T-cell (primary cell): ENCODE measurements around the gene ABCG1. TPM values are rescaled to one million over a fixed set of nuclear protein-coding genes. Genes with fewer than 3 reads are reported as not detected.

ENCODE experiments used
- ATAC-seq, 4 experiments: fragments of 200-7000 bp in 3 of 4; fragments of 150-1000 bp in 1 of 4; cut with Tn5 transposase; replicated peaks in 1 of 4; 1 replicate in 3 of 4; 2 replicates in 1 of 4; pipeline ENCODE4 v1.10.0; 2021; ENCODE audit warnings: moderate library complexity in 3 of 4, mild to moderate bottlenecking in 2 of 4, moderate number of reproducible peaks in 1 of 4
- CTCF ChIA-PET, 2 donors: fragments of 300-600 bp; sonication (Branson Sonifier 250); formaldehyde crosslinking; loops; one replicate each; lab custom pipeline; 2022; ENCODE audit warnings: antibody characterized with exemption in 2 of 2; lab: Charles Lee
- POLR2A ChIA-PET, 2 donors: fragments of 300-600 bp; sonication (Branson Sonifier 250); formaldehyde crosslinking; loops; one replicate each; lab custom pipeline; 2022; ENCODE audit warnings: antibody characterized with exemption in 2 of 2; lab: Charles Lee
- DNase-seq, 35 experiments: peaks; one replicate each; pipeline versions ENCODE4 v3.0.0 to v3.0.0-alpha.2; 2013 to 2023
- H3K27ac ChIP-seq: one replicate; pipeline ENCODE4 v1.5.1; 2013; ENCODE audit warnings: low read length
- H3K27me3 ChIP-seq, 2 experiments: replicated peaks in 1 of 2; 1 replicate in 1 of 2; 2 replicates in 1 of 2; pipeline versions ENCODE4 v1.6.1 to v1.7.0; 2013; ENCODE audit warnings: low read length in 1 of 2, mixed read lengths in 1 of 2; ENCODE audit not compliant: control insufficient read depth in 2 of 2, insufficient read depth in 2 of 2; ENCODE audit errors: extremely low read depth in 1 of 2
- H3K36me3 ChIP-seq, 2 donors: 1 replicate in 1 of 2; 2 replicates in 1 of 2; pipeline versions ENCODE4 v1.6.1 to v1.7.0; 2013; ENCODE audit warnings: low read length in 1 of 2; ENCODE audit not compliant: control insufficient read depth in 2 of 2, insufficient read depth in 1 of 2; ENCODE audit errors: extremely low read depth in 1 of 2
- H3K4me1 ChIP-seq, 2 experiments: 1 replicate in 1 of 2; 2 replicates in 1 of 2; pipeline versions ENCODE4 v1.6.1 to v1.7.0; 2013; ENCODE audit warnings: low read length in 2 of 2, mixed read lengths in 1 of 2; ENCODE audit not compliant: insufficient read depth in 2 of 2, control insufficient read depth in 1 of 2; ENCODE audit errors: extremely low read depth in 1 of 2
- H3K4me3 ChIP-seq, 2 donors: 1 replicate in 1 of 2; 2 replicates in 1 of 2; pipeline versions ENCODE4 v1.5.1 to v1.7.0; 2013; ENCODE audit warnings: mild to moderate bottlenecking in 2 of 2, low read length in 1 of 2, moderate library complexity in 1 of 2; ENCODE audit not compliant: control insufficient read depth in 1 of 2; ENCODE audit errors: extremely low read depth in 1 of 2
- H3K9me3 ChIP-seq: 2 replicates; pipeline ENCODE4 v1.7.0; 2013
- H3K27ac Mint-ChIP-seq, 2 donors: one replicate each; pipeline ENCODE4 v1.8.0; 2020 to 2021; ENCODE audit warnings: mild to moderate bottlenecking in 2 of 2, mixed read lengths in 2 of 2
- H3K27me3 Mint-ChIP-seq, 2 donors: one replicate each; pipeline ENCODE4 v1.8.0; 2021 to 2022; ENCODE audit warnings: mixed read lengths in 2 of 2
- H3K36me3 Mint-ChIP-seq: one replicate; pipeline ENCODE4 v1.8.0; 2021; ENCODE audit warnings: mixed read lengths
- H3K4me1 Mint-ChIP-seq, 3 donors: one replicate each; pipeline ENCODE4 v1.8.0; 2020 to 2022; ENCODE audit warnings: mixed read lengths in 3 of 3, mild to moderate bottlenecking in 1 of 3
- H3K4me3 Mint-ChIP-seq, 3 donors: one replicate each; pipeline ENCODE4 v1.8.0; 2020 to 2022; ENCODE audit warnings: mild to moderate bottlenecking in 3 of 3, mixed read lengths in 3 of 3, moderate library complexity in 3 of 3
- H3K9me3 Mint-ChIP-seq, 3 donors: one replicate each; pipeline ENCODE4 v1.8.0; 2020 to 2022; ENCODE audit warnings: mixed read lengths in 3 of 3
- WGBS: methylation state at CpG from one replicate; pipeline ENCODE4 v1.1.5; 2013; ENCODE audit warnings: missing lambda C conversion rate; ENCODE audit not compliant: insufficient coverage; 5-methylcytosine and 5-hydroxymethylcytosine counted together
- total RNA-seq, 35 experiments: library from RNA in 6 of 35; stranded (reverse) in 6 of 35; fragments of 120-200 nt in 1 of 35; gene quantifications; one replicate each; pipeline versions ENCODE4 v1.2.1 to v1.2.4 and lab custom pipeline; 2013 to 2026

The ABCG1 gene
- total RNA-seq, 5 donors from 2014 or later (not counting 1 experiment from before 2014, with no cell fraction given), result 4.1 to 51.1 (median 6.2) TPM

- DNase-seq (peak; percentile 62 to 89 (median 80)), ATAC-seq (peak; percentile 81 to 94 (median 92))
- Histone ChIP-seq H3K27me3 (no peaks in the 10 kb centered on the region), H3K4me1 (peaks cover 0 to 25% of the 10 kb centered on the region in 2 experiments), H3K9me3 (no peaks in the 10 kb centered on the region), H3K27ac (no peak overlapping the region), H3K4me3 (no peak overlapping the region), H3K36me3 (peaks cover 0 to 9% of the 10 kb centered on the region in 2 donors)
- Mint-ChIP-seq H3K27me3 (no peaks in the 10 kb centered on the region), H3K9me3 (no peaks in the 10 kb centered on the region), H3K4me3 (no peak overlapping the region), H3K36me3 (peaks cover 3% of the 10 kb centered on the region), H3K27ac (peak overlapping the region in 1 of 2 donors; percentile 41), H3K4me1 (peaks cover 33 to 42% (median 37%) of the 10 kb centered on the region in 3 donors)
- 19% methylated on average over 3 of the region's 4 CpGs for WGBS
- ChIA-PET CTCF (interaction anchor here (0.5 to 2.7 kb wide), 36 partner anchors 10 to 575 kb away, joined by 3 to 32 read pairs (median 4); no protein-coding TSS in a partner anchor), POLR2A (interaction anchor here (0.7 to 1.4 kb wide), 4 partner anchors 20 to 110 kb away, joined by 3 to 7 read pairs (median 3); no protein-coding TSS in a partner anchor)
These were observed 39.4 kb downstream of the ABCG1 start for GRCh38 chr21:42258150-42258884.

- CTCF ChIA-PET, result interaction anchor here (0.5 to 2.7 kb wide), 35 partner anchors 11 to 574 kb away, joined by 3 to 32 read pairs (median 4); no protein-coding TSS in a partner anchor
- Histone ChIP-seq H3K4me1 (peaks cover 0 to 19% of the 10 kb centered on the region in 2 experiments), H3K9me3 (no peaks in the 10 kb centered on the region), H3K27me3 (no peaks in the 10 kb centered on the region), H3K27ac (no peak overlapping the region), H3K36me3 (peaks cover 0 to 9% of the 10 kb centered on the region in 2 donors), H3K4me3 (no peak overlapping the region)
- WGBS, result 87% methylated on average over 7 of the region's 9 CpGs
- POLR2A ChIA-PET, result interaction anchor here (0.7 to 1.4 kb wide), 5 partner anchors 21 to 111 kb away, joined by 3 to 7 read pairs (median 3); no protein-coding TSS in a partner anchor
- Mint-ChIP-seq H3K4me1 (peaks cover 31 to 40% (median 35%) of the 10 kb centered on the region in 3 donors), H3K4me3 (no peak overlapping the region), H3K36me3 (peaks cover 3% of the 10 kb centered on the region), H3K27ac (no peak overlapping the region), H3K27me3 (no peaks in the 10 kb centered on the region), H3K9me3 (no peaks in the 10 kb centered on the region)
- ATAC-seq (no peak), DNase-seq (no peak)
These were observed 40.0 kb downstream of the ABCG1 start for GRCh38 chr21:42258885-42259407.

- Mint-ChIP-seq H3K27me3 (no peaks in the 10 kb centered on the region), H3K36me3 (peaks cover 9% of the 10 kb centered on the region), H3K27ac (no peak overlapping the region), H3K4me3 (no peak overlapping the region), H3K9me3 (no peaks in the 10 kb centered on the region), H3K4me1 (peaks cover 24 to 34% (median 32%) of the 10 kb centered on the region in 3 donors)
- H3K9me3 ChIP-seq, result no peaks in the 10 kb centered on the region
- ChIA-PET POLR2A (interaction anchor here in 1 of 2 donors (0.6 kb wide), 1 partner anchor 19 kb away, joined by 3 read pairs; no protein-coding TSS in a partner anchor), CTCF (interaction anchor here (0.7 to 2.7 kb wide), 9 partner anchors 9 to 117 kb away, joined by 3 to 32 read pairs (median 8); no protein-coding TSS in a partner anchor)
- peaks cover 0 to 11% of the 10 kb centered on the region in 2 donors for H3K36me3 ChIP-seq
- DNase-seq (no peak), ATAC-seq (no peak)
- H3K27me3 ChIP-seq, result no peaks in the 10 kb centered on the region
- WGBS, result 98% methylated on average over 6 of the region's 10 CpGs
- H3K4me1 ChIP-seq, result peaks cover 0 to 11% of the 10 kb centered on the region in 2 experiments
- H3K27ac ChIP-seq, result no peak overlapping the region
- H3K4me3 ChIP-seq, result no peak overlapping the region
These were observed 41.2 kb downstream of the ABCG1 start for GRCh38 chr21:42260121-42260520.

- peaks cover 20 to 38% (median 34%) of the 10 kb centered on the region in 3 donors for H3K4me1 Mint-ChIP-seq
- DNase-seq (no peak), ATAC-seq (no peak)
- H3K27me3 ChIP-seq, result no peaks in the 10 kb centered on the region
- ChIA-PET POLR2A (no interaction called here), CTCF (interaction anchor here in 1 of 2 donors (1.0 kb wide), 1 partner anchor 98 kb away, joined by 5 read pairs; no protein-coding TSS in a partner anchor)
- 81% methylated on average over 6 of the region's 7 CpGs for WGBS
- H3K36me3 ChIP-seq, result peaks cover 0 to 11% of the 10 kb centered on the region in 2 donors
- H3K9me3 ChIP-seq, result no peaks in the 10 kb centered on the region
- H3K27ac Mint-ChIP-seq, result no peak overlapping the region
- peaks cover 11% of the 10 kb centered on the region for H3K36me3 Mint-ChIP-seq
- H3K27ac ChIP-seq, result no peak overlapping the region
- no peak overlapping the region for H3K4me3 Mint-ChIP-seq
- peaks cover 6 to 19% of the 10 kb centered on the region in 2 experiments for H3K4me1 ChIP-seq
- no peaks in the 10 kb centered on the region for H3K9me3 Mint-ChIP-seq
- no peaks in the 10 kb centered on the region for H3K27me3 Mint-ChIP-seq
- no peak overlapping the region for H3K4me3 ChIP-seq
These were observed 42.9 kb downstream of the ABCG1 start for GRCh38 chr21:42261829-42262200.

GRCh38 chr21:42262831-42263231 lies 43.9 kb downstream of the ABCG1 start:
- WGBS, result 91% methylated on average over 4 of the region's 11 CpGs
- Histone ChIP-seq H3K9me3 (no peaks in the 10 kb centered on the region), H3K4me3 (no peak overlapping the region), H3K27me3 (no peaks in the 10 kb centered on the region), H3K4me1 (peaks cover 15 to 29% of the 10 kb centered on the region in 2 experiments), H3K27ac (no peak overlapping the region), H3K36me3 (peaks cover 0 to 11% of the 10 kb centered on the region in 2 donors)
- H3K36me3 Mint-ChIP-seq, result peaks cover 11% of the 10 kb centered on the region
- ATAC-seq, result no peak
- DNase-seq, result no peak
- H3K9me3 Mint-ChIP-seq, result no peaks in the 10 kb centered on the region
- H3K4me3 Mint-ChIP-seq, result no peak overlapping the region
- peaks cover 24 to 44% (median 39%) of the 10 kb centered on the region in 3 donors for H3K4me1 Mint-ChIP-seq
- CTCF ChIA-PET, result interaction anchor here in 1 of 2 donors (0.6 kb wide), 1 partner anchor 147 kb away, joined by 5 read pairs; no protein-coding TSS in a partner anchor
- H3K27me3 Mint-ChIP-seq, result no peaks in the 10 kb centered on the region
- POLR2A ChIA-PET, result interaction anchor here in 1 of 2 donors (0.5 to 0.6 kb wide), 2 partner anchors 72 to 86 kb away, joined by 3 read pairs; no protein-coding TSS in a partner anchor
- H3K27ac Mint-ChIP-seq, result no peak overlapping the region

- Mint-ChIP-seq H3K4me1 (peaks cover 25 to 44% (median 38%) of the 10 kb centered on the region in 3 donors), H3K9me3 (no peaks in the 10 kb centered on the region), H3K27ac (no peak overlapping the region), H3K27me3 (no peaks in the 10 kb centered on the region), H3K36me3 (peaks cover 8% of the 10 kb centered on the region), H3K4me3 (no peak overlapping the region)
- peaks cover 0 to 11% of the 10 kb centered on the region in 2 donors for H3K36me3 ChIP-seq
- H3K9me3 ChIP-seq, result no peaks in the 10 kb centered on the region
- no peak for DNase-seq
- 76% methylated on average over 11 of the region's 18 CpGs for WGBS
- H3K27ac ChIP-seq, result no peak overlapping the region
- no peak overlapping the region for H3K4me3 ChIP-seq
- ATAC-seq, result no peak
- H3K4me1 ChIP-seq, result peaks cover 21 to 31% of the 10 kb centered on the region in 2 experiments
- ChIA-PET POLR2A (interaction anchor here in 1 of 2 donors (0.6 kb wide), 1 partner anchor 86 kb away, joined by 3 read pairs; no protein-coding TSS in a partner anchor), CTCF (no interaction called here)
- no peaks in the 10 kb centered on the region for H3K27me3 ChIP-seq
These were observed 44.7 kb downstream of the ABCG1 start for GRCh38 chr21:42263591-42264131.
